Measurements from ENCODE around the gene RFX7. TPM values are rescaled to one million over a fixed set of nuclear protein-coding genes. Genes with fewer than 3 reads are reported as not detected.

Gene RFX7
- total and polyA plus RNA-seq, 8 donors, result 1.3 to 12.4 (median 5.5) TPM

GRCh38 chr15:56202701-56203100 lies 41.0 kb downstream of the RFX7 start:
- Histone ChIP-seq H3K4me3 (no peak overlapping the region), H3K27me3 (no peaks in the 10 kb centered on the region), H3K4me1 (peaks cover 3 to 6% (median 5%) of the 10 kb centered on the region in 3 donors), H3K27ac (no peak overlapping the region), H3K36me3 (no peaks in the 10 kb centered on the region), H3K9me3 (no peaks in the 10 kb centered on the region)
- DNase-seq, result no peak
- TF ChIP-seq, protein P1, sequence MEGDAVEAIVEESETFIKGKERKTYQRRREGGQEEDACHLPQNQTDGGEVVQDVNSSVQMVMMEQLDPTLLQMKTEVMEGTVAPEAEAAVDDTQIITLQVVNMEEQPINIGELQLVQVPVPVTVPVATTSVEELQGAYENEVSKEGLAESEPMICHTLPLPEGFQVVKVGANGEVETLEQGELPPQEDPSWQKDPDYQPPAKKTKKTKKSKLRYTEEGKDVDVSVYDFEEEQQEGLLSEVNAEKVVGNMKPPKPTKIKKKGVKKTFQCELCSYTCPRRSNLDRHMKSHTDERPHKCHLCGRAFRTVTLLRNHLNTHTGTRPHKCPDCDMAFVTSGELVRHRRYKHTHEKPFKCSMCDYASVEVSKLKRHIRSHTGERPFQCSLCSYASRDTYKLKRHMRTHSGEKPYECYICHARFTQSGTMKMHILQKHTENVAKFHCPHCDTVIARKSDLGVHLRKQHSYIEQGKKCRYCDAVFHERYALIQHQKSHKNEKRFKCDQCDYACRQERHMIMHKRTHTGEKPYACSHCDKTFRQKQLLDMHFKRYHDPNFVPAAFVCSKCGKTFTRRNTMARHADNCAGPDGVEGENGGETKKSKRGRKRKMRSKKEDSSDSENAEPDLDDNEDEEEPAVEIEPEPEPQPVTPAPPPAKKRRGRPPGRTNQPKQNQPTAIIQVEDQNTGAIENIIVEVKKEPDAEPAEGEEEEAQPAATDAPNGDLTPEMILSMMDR (IDR thresholded peaks at IDR 0.05), result no peak
- WGBS, 2 donors, result 89 to 91% methylated on average over 1 of the region's 1 CpG
- FAIRE-seq, result no peak
- intact Hi-C loops (cut with DNase I), result no loop called here
- ATAC-seq, result no peak

GRCh38 chr15:56199038-56199437 lies 44.6 kb downstream of the RFX7 start:
- H3K36me3 ChIP-seq, result no peaks in the 10 kb centered on the region
- FAIRE-seq (no peak), ATAC-seq (no peak), DNase-seq (no peak)
- H3K4me3 ChIP-seq, result no peak overlapping the region
- TF ChIP-seq, protein P1 (IDR thresholded peaks at IDR 0.05), result no peak
- H3K27ac ChIP-seq, result no peak overlapping the region
- WGBS, 2 donors, result 79 to 80% methylated on average over 2 of the region's 2 CpGs
- intact Hi-C loops (cut with DNase I), result no loop called here
- H3K4me1 ChIP-seq, result peaks cover 0 to 5% (median 3%) of the 10 kb centered on the region in 3 donors
- no peaks in the 10 kb centered on the region for H3K27me3 ChIP-seq
- H3K9me3 ChIP-seq, result no peaks in the 10 kb centered on the region

- WGBS, 2 donors, result 95% methylated on average over 1 of the region's 1 CpG
Observed at GRCh38 chr15:56194035-56194434, 49.6 kb downstream of the RFX7 start.

DNA sequence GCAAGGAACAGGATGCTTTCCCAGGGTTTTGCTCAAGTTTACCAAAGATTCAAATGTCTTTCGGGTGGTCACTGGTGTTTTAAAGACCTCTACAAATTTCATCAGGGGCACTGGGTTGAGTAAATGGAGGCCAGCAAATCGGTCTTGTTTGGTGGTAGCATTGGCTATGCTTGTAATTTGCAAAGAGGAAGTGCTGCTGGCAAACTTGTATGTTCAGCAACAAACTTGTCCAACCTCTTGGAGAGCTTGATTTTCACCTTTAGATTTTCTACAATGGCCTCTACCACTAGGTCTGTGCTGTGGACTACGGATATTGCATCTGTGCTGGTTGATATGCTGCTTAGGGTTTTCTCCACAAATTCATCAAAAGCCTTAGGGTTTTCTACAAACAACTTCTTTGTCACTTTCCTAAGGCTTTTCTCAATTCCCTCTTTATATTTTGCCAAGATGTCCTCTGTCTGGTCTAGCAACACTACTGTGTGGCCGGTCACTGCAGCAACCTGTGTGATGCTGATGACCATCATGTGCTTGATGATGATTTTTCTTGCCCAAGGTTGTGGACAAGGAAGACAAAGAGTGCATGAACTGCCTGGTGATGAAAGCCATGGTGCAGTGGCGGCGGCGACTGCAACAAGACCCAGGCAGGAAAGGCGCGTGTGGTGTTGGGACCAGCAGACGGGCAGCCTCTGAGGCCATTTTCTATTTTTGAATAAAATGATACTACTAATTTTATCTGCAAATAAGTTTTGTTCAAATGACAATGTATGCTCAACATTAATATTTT lies 50.8 kb downstream of the RFX7 start:
- FAIRE-seq (no peak), ATAC-seq (no peak), DNase-seq (no peak)
- 97% methylated on average over 10 of the region's 10 CpGs for WGBS, 2 donors
- no peaks in the 10 kb centered on the region for H3K27me3 ChIP-seq
- H3K4me1 ChIP-seq, result peaks cover 0 to 2% (median 0%) of the 10 kb centered on the region in 3 donors
- no peaks in the 10 kb centered on the region for H3K9me3 ChIP-seq
- no peak overlapping the region for H3K27ac ChIP-seq
- TF ChIP-seq, protein P1 (IDR thresholded peaks at IDR 0.05), result no peak
- intact Hi-C loops (cut with DNase I), result no loop called here
- H3K36me3 ChIP-seq, result no peaks in the 10 kb centered on the region
- no peak overlapping the region for H3K4me3 ChIP-seq

More at GRCh38 chr15:56194035-56194434, 49.6 kb downstream of the RFX7 start:
- ATAC-seq, result no peak
- TF ChIP-seq, protein P1 (IDR thresholded peaks at IDR 0.05), result no peak
- Histone ChIP-seq H3K4me1 (peaks cover 0 to 2% (median 0%) of the 10 kb centered on the region in 3 donors), H3K27me3 (no peaks in the 10 kb centered on the region), H3K9me3 (no peaks in the 10 kb centered on the region), H3K36me3 (no peaks in the 10 kb centered on the region), H3K27ac (no peak overlapping the region), H3K4me3 (no peak overlapping the region)
- no peak for FAIRE-seq
- intact Hi-C loops (cut with DNase I), result no loop called here
- no peak for DNase-seq

- DNase-seq, result no peak
- 93% methylated on average over 1 of the region's 1 CpG for WGBS, 2 donors
- Histone ChIP-seq H3K4me3 (no peak overlapping the region), H3K27ac (no peak overlapping the region), H3K27me3 (no peaks in the 10 kb centered on the region), H3K4me1 (peaks cover 0 to 5% (median 0%) of the 10 kb centered on the region in 3 donors), H3K36me3 (no peaks in the 10 kb centered on the region), H3K9me3 (no peaks in the 10 kb centered on the region)
- no peak for ATAC-seq
- TF ChIP-seq, protein P1 (IDR thresholded peaks at IDR 0.05), result no peak
- intact Hi-C loops (cut with DNase I), result no loop called here
- FAIRE-seq, result no peak
Observed at GRCh38 chr15:56187665-56188064, 56.0 kb downstream of the RFX7 start.
